ENCODE measurements around the gene NDUFB7.
"Not testable (repeated sequence)": the region's sequence is repeated elsewhere in the genome, so short reads cannot be mapped to it uniquely, and the experiment has no call there.

The NDUFB7 gene

DNA sequence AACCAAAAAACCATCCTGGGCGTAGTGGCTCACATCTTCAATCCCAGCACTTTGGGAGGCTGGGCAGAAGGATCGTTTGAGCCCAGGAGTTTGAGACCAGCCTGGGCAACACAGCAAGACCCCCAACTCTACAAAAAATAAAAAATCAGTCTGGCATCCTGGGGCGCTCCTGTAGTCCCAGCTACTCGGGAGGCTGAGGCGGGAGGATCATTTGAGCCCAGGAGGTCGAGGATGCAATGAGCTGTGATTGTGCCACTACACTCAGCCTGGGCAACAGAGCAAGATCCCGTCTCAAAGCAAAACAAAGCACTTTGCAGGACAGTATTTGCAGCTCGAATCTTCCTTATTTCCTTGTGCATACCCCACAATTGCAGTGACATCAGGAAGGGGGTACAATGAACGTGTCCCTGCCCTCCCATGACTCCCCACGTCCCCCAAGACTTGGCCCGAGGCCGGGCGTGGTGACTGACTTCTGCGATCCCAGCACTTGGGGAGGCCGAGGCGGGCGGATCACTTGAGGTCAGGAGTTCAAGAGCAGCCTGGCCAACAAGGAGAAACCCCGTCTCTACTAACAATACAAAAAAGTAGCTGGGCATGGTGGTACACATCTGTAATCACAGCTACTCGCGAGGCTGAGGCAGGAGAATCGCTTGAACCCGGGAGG, 870 bp downstream of the NDUFB7 start:
- no peak for DNase-seq (ENCODE audit: low read depth)

DNA sequence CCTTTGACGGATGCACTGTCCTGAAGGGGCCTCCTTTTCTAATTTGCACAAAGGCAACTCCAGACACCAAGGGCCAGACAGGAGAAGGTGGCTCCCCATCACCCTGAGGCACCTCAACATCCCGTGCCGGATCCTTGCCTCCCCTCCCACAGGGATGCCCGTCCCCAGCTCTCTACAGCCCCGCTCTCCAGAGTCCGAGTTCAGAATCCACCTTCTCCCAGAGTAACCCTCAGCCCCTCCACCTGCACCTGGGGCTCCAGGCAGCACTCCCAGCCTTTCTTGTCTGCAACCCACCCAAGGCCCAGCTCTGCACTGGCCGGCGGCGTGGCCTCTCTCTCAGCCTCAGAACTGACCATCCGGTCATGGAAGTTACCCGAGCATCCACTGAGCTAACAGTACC, 4.8 kb downstream of the NDUFB7 start:
- no peak for DNase-seq (ENCODE audit: low read depth)

DNA sequence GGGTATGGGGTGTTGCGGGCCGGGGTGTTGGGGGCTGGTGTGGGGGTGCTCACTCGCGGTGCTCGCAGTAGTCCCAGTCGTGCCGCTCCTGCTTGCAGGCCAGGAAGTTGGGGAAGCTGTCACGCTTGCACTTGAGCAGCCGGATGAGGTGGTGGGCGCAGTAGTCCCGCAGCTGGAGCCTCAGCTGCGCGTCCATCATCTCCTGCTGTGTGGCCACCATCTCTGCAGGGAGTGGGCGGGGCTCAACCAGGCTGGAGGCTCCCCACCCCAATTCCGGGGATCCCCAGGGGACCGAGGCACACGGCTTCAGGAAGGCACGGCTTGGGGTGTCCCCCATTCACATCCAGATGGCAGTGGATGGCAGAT, 5.2 kb downstream of the NDUFB7 start:
- DNase-seq (ENCODE audit: low read depth), result no peak

DNA sequence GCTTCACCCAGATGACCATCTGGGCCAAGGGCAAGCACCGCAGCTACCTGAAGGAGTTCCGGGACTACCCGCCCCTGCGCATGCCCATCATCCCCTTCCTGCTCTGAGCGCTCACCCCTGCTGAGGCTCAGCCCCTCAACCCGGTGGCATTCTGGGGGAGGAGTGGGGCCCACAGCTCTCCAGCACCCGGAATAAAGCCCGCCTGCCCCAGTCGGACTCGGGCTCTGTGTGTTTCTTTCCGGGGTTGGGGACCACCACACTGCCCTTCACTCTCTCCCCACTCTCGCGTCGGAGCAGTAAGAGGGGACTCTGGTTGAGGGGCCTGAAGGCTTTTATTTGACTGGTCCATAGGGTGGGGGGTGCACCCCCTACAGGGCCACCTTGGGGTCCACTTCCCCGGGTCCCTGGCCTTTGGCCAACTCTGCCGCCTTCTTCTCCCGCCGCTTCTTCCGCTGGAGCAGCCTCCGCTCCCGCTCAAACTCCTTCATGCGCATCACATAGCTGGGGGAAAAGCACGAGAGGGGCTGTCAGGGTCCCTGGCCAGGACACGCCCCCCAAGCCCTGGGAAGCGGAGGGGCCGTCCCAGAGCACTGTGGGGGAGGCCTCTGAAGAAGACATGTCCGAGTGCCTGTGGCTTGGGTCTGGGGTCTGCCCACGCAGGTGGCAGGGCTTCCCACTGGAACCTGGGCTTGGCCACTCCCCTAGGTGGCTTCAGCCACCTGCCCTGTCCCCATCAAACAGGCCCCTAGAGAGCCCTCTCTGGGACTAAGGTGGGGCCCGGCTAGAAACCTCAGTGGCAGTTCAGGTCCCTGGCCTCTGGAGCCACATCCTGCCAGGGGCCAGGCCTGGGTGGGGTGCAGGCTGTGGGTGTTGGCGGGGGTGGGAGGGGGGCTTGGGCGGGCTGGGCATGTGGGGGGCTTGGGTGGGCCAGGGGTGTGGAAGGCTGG, 5.8 kb downstream of the NDUFB7 start:
- no peak for DNase-seq (ENCODE audit: low read depth)

DNA sequence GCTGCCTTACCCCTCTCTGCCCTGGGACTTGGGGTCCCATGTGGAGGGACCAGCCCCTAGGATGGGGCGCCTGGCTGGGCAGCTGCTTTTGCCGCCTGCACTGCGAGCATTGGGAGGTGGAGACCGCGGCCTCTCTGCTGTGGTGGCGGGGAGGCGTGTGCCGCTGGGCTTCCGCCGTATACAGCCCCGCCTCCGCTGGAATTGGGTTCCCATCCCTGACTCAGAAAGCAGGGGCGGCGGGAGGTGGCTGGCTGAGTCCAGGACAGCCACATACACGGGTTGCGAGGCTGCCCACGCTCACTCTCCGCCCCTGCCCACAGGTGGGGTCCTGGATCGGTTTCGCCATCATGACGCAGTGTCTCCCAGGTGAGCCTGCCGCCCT, 6.6 kb downstream of the NDUFB7 start:
- no peak for DNase-seq (ENCODE audit: low read depth)

DNA sequence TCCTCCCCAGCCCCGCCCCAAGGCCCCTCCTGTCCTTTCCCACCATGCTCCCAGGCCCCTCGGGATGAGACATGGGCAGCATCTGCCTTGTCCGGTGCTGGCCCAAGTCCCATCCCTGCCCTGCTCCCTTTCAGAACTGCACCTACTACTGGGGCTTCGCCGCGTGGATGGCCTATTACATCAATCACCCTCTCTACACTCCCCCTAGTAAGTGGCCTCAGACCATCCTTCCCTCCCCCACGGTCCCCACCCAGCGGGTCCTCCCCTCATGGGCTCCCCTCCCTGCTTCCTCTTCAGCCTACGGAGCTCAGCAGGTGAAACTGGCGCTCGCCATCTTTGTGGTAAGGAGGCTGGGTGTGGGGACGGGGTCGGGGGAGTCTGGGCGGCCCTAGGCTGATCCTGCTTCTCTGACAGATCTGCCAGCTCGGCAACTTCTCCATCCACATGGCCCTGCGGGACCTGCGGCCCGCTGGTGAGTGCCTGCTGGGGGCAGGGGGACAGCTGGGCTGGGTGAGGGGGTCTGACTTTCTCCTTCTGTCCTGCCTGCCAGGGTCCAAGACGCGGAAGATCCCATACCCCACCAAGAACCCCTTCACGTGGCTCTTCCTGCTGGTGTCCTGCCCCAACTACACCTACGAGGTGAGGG, 7.1 kb downstream of the NDUFB7 start:
- DNase-seq (ENCODE audit: low read depth), result not testable (repeated sequence)

DNA sequence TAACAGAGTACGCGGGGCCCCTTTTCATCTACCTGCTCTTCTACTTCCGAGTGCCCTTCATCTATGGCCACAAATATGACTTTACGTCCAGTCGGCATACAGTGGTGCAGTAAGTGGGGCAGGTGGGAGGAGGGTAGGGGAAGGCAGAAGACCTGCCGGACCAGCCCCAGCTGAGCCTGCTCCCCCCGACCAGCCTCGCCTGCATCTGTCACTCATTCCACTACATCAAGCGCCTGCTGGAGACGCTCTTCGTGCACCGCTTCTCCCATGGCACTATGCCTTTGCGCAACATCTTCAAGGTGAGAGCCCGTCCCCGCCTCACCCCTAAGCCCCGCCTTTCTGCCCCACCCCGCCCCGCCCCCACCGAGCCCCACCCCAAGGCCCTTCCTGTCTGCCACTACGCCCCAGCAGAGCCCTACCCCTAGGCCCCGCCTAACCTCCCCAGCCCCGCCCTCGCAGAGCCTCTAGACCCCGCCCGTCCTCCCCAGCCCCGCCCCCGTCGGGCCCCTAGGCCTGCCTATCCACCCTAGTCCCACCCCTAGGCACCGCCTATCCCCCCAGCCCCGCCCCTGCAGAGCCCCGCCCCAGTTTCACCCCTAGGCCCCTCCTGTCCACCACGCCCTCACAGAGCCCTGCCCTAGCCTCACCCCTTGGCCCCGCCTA, 7.7 kb downstream of the NDUFB7 start:
- no peak for DNase-seq (ENCODE audit: low read depth)

DNA sequence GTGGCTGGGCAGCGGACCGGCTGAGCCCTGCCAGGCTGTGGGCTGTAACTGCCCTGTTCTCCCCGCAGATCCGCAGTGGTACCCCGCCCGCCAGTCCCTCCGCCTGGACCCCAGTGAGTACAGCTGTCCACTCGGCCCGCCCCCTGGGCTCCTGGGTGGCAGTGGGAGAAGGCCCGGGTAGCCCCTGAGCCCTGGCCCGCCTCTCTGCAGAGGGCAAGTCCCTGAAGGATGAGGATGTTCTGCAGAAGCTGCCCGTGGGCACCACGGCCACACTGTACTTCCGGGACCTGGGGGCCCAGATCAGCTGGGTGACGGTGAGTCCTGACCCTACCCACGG, 8.3 kb downstream of the NDUFB7 start:
- no peak for DNase-seq (ENCODE audit: low read depth)

DNA sequence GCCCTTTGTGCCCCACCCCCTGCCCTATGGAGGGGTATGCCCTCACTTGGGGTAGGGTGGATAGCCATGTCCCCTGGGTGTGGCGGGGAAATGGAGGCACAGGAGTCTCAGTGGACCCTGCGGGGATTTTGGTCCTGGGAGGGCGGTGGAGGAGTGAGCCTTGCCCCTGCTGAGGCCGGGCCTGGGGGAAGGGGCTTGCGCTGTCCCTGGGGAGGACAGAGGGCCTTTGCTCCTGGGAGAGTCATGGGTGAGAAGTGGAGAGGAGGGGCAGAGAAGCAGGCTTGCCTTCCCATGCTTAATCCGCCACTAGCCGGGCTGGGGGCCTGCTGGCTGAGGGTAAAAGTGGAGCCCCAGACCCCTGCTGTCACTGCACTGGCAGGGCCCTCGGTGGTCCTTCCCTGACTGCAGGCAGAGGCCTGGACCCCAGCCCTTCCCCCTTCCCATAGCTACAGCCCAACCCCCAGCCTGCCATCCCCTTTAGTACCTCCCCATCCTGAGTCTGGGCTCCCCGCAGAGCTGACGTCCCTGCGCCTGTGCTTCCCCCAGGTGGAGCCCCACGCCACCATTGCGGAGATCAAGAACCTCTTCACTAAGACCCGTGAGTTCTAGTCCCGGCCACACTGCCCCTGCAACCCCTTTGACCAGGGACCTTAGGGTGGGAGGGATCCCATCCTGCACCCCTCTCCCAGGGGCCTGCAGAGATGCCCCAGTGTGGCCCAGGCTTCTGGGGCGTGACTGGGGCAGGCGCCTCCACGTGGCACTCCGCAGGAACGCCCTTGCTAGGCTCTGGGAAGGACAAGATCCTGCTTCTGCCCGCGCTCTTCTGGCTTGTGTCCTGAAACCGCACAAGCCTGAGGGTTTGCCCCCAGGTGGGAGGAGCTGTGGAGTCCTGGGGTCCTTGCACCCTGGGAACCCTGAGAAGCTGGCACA, 8.9 kb downstream of the NDUFB7 start:
- no peak for DNase-seq (ENCODE audit: low read depth)

DNA sequence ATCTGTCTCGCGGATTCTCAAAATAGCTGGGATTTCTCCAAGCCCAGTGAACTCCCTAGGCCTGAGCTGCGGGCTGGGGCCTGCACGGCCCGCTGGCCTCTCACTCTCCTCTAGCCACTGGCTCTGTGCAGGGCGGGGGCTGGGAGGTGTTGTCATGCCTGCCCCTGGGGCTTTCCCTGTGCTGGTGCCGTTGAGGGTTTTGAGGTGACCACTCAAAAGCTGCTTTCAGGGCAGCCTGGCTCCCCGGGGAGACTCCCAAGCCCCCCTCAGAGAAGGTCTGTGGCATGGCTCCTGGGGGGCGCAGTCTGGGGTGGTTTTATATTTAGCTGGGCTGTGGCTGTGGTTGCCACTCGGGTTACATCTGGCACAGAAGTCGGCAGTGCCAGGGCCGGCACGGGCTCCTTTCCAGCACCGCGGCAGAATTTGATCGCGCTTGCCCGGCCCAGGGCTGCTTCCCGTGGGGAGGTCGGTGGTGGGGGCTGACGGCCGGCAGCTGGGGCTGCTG, 10.0 kb downstream of the NDUFB7 start:
- no peak for DNase-seq (ENCODE audit: low read depth)

DNA sequence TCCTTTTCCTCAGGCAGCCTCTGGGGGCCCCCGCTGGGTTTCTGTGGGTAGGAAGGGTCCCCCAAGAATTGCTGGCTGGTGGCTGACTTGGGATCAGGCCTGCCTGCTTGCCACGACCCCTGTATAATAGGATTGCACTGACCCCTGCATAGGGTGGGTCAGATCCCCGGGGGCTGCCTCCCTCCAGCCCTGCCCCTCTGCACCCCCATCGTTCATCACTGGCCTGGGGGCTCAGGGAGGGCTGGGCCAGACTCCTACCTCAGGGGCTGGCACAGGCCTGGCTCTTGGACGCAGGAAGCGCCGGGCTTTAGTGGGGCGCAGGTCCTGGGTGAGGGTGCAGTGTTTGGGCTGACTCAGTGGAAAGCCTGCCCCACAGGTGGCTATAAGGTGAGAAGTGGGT, 10.6 kb downstream of the NDUFB7 start:
- DNase-seq (ENCODE audit: low read depth), result no peak

DNA sequence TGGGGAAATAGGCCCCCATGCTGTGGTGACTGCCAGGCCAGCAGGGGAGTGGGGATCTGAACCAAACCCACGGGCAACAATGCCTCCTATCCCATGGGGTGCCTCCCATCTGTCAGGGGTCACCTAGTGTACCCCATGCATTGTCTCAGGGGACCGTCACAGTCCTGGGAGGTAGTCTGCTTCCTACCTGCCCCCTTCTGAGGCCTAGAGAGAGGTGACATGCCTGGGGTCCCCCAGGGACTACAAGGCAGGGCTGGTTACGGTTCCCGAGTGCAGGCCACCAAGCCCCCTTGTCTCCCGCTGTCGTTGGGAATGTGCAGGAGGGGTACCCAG, 11.1 kb downstream of the NDUFB7 start:
- no peak for DNase-seq (ENCODE audit: low read depth)

DNA sequence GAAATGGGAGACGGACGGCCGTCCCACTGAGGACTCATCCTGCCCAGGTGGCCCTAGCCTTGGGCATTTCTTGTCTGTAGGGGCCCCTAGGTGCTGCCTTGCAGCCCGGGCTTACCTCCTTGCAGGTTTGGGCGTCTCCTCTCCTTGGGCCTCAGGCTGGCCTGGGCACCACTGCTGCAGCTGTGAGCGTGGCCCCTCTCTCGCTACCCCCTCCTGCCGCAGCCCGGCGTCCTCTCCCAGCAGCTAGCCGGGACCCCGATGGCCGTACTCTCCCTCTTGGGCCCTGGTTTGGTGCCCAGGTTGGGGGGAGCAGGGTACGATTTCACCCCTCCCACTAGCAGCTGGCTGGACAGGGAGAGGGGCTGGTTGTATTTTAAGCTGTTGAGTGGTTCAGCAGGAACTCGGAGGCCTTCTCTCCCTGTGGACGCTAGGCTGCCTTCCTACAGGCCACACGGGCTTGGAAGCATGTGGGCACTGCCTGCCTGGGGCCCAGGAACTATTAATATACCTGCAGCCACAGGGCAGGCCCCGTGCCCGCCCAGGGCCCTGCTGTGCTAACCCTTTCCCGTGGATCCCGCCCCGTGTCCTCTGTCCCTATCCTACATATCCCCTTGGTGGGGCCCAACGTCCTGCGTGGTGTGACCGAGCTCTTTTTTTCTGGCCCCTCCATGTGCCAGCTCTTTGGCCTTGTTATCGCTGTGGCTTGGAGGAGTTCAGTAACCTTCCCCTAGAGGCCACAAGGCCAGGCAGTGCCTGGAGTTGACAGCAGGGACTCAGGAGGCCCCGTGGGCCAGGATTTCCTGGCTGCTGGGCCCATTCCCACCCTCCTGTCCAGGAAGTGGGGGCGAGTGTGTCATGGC, 11.7 kb downstream of the NDUFB7 start:
- no peak for DNase-seq (ENCODE audit: low read depth)

DNA sequence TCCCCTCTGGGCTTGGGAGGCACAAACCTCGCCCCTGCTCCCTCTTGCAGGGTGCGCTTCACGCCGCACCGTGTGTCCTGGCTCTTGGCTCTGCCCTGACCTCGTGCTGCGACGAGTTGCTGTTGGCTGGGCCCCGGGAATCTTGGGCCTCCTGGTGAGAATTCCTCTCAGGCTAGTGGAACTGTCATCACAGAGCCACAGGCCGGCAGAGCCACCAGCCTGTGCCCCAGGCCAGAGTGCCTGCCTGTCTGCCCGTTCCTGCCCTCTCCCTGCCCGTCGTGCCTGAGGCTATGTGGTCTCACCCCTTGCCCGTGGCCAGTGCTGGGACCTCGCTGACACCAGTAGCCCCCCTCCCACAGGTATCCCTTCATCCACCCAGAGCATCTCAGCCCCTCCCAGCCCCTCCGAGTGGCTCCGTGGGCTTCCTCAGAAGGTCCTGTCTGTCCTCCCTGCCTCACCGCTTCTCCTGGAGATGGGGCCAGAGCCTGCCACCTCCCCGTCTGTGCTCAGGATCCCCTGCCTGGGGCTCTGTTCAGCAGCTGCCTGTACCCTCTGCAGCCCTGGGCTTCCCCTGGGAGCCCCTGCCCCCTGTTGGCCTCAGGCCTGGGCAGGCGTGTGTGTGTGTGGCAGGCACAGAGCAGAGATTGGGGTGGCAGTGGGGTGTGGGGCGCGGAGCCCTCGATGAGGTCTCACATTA, 13.3 kb downstream of the NDUFB7 start:
- no peak for DNase-seq (ENCODE audit: low read depth)

DNA sequence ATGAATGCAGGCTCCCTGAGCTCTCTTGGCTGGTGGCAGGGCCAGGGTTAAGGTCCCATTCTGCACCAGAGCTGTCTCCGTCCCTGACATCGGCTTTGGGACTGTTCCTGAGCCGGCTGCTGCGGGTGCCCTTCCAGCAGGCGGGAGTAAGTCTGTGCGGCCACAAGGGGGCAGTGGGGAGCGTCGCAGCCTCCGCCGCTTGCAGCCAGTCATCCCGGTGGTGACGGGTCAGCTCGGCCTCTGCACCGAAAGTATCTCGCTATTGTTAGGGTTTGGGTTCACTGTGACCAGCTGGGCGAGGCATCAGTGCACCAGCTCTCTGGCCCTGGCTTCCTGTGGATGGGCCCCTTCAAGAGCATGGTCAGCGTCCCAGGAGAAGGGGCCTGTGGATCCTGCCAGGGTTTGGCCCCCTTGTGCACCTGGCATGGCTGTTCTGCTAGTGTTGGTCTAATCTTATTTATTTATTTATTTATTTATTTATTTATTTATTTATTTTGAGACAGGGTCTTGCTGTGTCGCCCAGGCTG, 15.1 kb downstream of the NDUFB7 start:
- peak; percentile 64 for DNase-seq (ENCODE audit: low read depth)

DNA sequence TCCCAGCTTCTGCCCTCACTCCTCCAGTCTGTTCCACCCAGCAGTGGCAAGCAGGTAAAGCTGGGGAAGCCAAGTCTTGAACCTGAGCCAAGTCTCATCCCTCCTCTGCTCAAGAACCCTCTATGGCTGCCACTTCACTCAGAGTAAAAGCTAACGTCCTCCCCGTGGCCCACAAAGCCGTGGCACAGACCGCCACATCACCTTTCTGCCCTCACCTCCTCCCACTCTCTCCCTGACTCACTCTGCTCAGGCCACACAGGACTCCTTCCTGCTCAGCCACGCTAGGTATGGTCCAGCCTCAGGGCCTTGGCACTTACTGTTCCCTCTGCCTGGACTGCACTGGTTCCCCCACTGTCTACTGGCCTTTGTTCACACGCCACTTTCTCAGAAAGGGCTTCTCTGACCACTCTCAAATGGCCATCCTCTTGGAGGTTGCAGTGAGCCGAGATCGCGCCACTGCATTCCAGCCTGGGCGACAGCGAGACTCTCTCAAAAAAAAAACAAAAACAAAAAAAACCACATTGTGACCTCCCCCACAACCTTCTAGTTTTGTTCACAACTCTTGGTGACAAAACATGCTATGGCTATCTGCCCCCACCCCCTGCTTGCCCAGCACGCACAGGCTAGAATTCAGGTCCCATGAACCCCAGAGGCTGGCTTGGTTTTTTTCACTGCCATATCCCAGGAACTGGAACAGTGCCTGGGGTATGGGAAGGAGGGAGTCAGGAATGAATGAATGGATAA, 15.8 kb downstream of the NDUFB7 start:
- no peak for DNase-seq (ENCODE audit: low read depth)

DNA sequence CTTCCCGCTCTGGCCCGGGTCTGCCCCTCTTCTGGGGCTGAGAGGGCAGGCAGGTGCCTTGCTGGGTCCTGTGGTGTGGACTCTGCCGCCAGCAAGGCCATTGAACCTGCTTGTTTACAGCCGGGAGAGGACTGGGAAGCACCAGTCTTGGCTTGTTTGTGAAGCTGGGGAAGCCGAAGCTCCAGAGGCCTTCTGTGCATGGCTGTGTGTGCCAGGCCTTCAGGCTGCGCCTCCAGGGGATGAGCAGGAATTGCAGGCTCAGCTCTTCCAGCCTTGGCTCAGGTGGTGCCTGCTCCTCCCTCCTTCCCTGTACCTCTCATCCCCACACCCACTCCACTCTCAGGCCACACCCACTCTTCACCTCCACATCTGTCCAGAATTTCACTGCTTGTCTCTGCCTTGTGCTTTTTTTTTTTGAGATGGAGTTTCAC, 17.5 kb downstream of the NDUFB7 start:
- no peak for DNase-seq (ENCODE audit: low read depth)

DNA sequence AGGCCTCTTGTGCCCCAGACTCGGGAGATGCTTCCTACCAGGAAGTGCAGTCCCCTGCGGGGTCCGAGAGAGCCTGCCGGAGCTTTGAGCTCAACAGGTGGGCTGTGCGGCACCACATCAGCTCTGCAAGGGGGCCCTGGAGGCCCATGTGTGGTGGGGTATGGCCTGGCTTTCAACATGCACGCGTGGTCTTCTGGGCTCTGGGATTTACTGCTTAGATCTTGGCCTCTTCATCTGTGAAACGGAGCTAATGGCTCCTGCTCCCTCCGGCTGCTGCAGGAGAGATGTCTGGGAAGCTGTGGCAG, 18.0 kb downstream of the NDUFB7 start:
- no peak for DNase-seq (ENCODE audit: low read depth)
